Activated CD4-positive, alpha-beta T cell treated with anti-CD3 and anti-CD28 coated beads, Interleukin-2, Interleukin-4, amounts not matched to agents 100 ng/mL and 50 ng/mL, durations not matched to agents 16 hours and 8 hours (primary cell): ENCODE measurements around the gene MBP.

Experiments used
- DNase-seq: peaks from one replicate; pipeline ENCODE4 v3.0.0-alpha.2; 2020; ENCODE audit warnings: low spot score

The MBP gene

DNA sequence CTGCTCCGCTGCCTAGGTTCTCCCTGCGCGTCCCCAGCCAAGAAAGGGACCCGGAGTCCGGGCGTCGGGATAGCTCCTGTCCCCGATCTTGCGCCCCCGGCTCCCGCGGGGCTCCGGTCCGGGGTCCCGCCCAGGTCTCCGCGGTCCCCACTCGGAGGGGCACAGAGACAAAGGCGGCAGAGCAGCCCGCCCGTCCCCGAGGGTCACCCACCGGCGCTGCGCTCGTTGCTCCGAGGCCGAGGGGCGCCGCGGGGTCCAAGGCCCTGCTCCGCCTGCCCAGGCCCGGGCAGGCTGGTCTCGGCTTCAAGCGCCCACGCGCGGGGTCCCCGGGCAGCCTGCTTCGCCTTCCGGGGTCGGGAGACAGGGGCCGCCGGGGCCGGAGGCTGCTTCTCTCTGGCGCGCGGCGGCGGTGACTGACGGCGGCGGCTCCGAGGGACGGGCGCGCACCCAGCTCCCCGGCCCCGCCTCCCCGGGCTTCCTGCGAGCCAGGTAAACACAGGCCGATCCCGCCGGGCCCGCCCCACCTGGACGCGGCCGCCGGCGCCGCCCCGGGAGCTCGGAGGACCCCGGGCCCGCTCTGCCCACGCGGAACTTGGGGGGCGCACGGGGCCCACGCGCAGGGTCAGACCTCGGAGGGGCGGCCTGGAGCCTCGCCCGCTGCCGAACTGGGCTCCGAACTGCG, at the start of gene MBP:
Gene MBP, minus strand, starts transcription at position 415 of the 682 bp plus-strand sequence. CDS start 27,522 bp downstream, outside the sequence.
- peak; percentile 72 for DNase-seq

DNA sequence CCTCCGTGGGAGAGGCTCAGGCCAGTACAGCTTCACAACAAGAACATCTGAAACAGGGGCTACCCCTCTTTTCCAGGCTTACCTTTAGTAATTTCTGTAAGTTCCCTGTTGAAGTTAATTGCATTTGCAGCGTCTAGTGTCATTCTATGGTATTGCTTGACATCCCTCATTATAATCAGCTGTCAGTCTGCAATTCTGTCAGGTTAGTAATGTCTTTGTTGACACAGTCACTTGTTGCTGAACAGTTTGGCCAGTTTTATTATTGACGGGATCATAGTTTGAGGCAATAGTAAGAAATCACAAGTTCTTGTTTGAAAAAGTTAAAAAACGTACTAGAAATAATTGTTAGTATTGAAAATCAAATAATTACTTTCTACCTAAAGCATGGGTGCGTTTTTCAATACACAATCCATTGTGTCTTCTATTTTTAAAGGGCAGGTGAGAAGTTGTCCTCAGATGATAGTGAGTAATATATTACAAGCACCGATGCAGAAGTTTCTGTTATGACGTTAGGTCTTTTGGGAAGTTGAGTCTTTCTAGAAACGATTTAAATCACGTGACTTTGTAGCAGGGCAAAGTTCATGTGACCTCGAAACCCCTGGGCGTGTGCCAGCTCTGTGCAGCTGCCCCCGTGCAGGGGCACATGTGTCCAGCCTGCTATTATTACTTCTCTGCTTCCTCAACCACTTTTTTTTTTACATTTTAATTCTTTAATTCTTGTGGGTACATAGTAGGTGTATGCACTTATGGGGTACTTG, 49.5 kb upstream of the MBP start:
- no peak for DNase-seq

DNA sequence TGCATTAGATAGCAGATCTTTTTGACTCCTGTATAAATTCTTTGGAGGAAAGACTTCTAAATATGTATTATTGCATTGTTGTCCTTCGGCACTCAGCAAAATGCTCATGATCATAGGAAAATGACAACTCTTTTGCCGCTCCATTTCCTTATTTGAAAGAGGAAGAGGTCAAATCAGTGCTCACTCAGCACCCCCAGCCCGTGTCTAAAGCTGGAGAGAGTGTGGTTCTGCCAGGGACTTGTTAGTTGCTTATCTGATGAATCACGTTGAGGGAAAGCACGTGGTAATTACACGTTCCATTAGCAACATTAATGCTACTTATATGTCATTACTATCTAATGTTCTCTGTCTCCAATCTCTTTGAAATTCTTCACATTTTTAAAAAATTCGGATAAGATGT, 46.0 kb upstream of the MBP start:
- DNase-seq, result no peak

DNA sequence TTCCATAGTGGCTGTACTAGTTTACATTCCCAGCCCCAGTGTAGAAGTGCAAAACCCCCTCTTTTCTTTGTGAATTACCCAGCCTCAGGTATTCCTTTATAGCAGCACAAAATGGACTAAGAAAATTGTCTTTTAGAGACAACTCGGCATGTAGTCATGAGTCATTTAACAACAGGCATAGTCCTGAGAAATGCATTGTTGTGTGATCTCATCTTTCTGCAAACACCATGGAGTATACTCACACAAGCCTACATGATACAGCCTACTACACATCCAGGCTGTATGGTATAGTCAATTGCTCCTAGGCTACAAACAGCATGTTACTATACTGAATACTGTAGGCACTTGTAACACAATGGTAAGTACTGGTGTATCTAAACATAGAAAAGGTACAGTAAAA, 44.4 kb upstream of the MBP start:
- no peak for DNase-seq

DNA sequence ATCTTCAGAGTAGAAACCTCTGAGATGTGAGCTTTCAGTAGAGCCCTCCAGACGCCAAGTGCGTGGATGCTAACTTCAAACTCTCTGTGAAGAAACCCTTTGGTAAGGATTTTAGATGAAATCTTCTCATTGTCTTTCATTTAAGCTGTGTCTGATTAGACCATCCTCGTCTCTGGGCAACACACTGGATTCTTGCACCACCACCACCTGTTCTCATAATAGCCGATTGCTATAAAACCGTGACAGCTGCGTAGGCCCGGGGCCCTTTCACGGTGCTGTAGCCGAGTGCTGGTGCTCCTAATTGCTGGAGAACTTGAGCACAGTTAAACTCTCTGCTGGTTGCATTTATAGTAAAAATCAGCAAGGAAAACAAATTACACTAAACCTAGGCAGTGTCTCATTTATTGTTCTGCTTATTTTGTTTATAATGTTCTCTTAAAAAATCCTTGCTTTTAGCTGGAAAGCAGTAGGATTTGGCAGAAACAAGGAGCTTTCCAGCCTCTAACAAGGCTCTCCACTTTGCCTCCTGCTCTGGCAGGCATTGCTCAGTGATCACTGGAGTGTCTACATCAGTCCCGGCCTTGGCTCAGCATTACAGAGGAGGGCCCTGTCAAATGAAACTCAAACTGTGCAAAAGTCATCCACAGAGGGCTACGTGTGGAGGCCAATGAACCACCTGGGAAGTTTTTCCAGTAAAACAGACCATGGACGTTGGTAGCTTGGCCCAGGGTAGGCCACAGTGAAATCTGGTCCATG, 40.9 kb upstream of the MBP start:
- DNase-seq, result no peak

DNA sequence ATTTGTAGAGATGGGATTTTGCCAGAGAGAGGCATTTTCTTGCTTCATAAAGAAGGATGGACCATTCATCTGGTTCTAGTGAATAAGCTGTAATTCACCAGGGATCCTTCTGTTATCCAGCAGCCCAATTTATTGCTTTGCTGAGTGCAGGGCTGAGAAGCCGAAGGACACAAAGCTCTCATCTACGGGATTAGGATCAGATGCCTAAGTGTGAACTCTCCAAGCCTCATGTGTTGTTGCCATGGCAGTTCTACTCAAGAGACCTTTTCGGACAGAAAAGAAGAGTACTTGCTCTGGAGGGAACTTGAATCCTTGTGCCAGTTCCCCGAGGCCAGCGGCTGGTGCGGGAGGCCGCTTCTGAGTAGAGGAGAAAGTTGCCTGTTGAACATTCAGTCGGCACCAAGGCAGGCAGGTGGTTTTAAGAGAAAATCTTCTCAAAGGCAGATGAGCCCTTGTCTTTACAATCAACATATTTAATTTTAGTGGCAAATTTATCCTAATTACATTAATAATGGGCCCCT, 38.4 kb upstream of the MBP start:
- no peak for DNase-seq

DNA sequence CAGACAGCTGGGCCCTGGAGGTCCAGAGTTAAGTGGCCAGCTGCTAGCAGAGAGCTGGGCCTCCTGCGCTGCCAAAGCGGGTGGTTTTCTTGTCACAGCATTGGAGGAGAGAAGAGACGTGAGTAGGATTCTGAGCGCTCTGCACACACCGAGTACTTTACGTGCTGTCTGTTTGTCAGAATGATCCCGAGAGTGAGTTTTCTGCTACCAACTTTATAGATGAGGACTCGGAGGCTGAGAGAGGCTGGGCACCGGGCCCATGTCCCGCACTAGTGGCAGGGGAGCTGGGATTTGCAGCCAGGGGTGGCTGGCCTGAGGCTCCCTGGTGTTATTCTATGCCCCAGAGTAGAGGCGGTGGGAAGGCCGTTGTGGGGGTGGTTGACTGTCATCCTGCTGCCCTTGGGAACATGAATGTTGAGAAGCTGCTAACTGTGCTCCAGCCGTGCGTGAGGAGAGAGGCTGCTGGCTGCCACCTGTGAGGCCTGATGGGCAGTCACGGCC, 36.3 kb upstream of the MBP start:
- no peak for DNase-seq

DNA sequence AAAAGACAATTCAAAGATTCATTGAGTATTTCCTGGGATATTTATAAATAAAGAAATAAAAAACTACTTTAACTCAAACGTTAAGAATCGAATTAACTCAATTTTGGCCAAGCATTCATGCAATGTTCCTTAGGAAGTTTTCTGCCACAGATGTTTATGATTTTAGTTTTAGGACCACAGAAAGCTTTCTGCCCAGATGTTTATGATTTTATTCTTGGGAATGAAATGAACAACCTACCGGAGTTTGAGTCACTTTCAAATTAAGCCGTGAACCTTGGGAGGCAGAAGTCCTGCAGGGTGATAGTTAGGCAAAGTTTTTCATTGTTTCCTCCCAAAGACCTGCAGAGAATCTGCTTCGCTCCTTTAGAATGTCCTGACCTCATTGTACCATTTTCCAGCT, 34.7 kb upstream of the MBP start:
- no peak for DNase-seq

DNA sequence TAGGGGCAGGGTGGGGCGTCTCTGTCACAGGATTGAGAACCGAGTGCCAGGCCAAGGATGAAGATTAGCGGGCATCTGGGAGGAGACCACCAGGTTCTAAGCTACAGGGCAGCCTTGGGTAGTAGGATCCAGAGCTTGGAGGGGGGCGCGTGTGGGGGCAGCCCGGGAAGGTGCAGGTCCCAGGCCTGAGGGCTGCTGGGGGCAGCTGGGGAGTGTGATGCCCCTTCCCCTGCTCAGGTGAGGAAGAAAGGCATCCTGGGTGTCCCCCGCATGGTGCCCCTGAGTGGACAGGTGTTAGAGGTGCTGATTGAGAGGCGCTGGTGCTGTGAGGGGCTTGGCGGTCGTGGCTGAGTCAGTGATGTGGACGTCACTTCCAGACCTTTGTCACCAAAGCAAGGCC, 33.9 kb upstream of the MBP start:
- no peak for DNase-seq

DNA sequence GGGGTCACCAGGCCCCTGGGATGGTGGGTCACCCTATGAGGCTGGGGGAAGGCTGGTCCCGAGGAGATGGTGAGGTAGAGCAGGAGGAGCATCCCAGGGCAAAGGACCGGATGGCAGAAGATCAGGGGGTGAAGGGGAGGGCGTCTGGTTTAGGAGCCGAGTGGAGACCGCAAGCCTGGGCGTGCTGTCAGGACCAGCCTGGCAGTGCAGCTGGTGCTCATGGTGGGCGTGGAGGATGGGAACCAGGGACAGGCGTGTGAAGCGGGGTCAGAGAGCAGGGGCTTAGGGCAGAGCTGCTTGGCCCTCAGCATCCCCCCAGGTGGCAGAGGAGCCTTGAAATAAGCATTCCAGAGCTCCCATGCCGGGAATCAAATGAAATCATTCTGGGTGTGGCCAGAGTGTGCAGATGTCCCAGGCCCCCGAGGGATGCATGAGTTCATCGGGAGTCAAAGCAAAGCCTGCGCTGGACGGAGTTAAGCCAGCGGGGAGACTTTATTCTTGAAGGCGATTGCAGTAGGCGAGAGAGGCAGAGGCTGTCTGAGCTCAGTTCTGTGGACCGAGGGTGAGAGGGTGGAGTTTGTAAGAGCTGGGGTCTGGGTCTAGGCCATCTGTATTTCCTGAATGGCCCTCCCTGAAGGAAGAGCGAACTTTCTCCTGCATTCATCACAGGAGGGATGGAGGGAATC, 33.1 kb upstream of the MBP start:
- no peak for DNase-seq

DNA sequence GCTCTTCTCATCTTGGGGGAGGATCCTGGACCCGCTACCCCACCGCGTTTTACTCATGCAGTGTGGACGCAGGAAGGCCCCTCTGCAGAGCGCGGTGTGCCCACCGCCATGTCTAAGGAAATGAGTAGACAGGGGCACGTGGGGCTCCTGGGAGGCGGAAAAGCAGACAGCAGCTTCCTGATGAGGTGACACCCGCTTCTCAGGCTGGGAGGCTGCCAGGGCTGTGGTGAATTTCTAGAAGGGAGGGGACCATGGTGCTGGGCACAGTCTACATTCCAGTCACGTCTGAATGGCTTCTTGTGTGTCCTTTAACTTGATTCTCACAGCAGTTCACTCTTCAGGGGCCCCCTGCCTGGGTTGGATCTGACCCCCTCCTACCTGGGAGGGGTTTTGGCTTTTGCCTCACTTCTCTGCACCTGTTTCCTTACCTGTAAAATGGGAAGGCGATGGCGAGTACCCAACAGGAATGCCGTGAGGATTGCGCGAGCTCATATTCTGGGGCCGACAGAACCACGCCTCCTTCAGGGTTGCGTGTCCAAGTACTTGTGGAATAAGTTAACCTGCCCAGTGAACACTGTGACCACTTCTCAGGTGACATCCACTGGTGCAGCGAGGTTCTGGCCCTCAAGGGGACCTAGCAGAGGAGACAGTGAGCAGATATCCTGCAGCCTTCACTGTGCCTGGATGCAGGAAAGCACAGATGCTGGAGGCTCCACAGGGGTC, 32.3 kb upstream of the MBP start:
- DNase-seq, result no peak

DNA sequence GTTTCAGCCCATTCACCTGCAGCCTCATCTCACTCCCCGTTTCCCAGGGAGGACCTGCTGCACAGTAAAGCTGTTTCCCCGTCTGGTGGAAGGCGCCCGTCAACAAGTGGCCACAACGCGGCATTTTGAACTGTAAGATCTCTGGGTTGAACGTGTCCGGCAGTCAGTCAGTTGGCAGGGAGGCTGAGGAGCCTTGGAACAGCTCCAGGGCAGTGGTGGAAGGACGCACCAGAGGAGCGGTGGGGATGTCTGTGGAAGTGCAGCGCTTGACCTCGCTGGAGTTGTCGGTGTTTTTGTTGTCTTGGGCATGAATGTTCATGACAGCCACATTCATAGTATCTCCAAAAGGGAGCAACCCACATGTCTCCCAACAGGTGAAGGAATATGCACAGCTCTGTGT, 31.4 kb upstream of the MBP start:
- no peak for DNase-seq

DNA sequence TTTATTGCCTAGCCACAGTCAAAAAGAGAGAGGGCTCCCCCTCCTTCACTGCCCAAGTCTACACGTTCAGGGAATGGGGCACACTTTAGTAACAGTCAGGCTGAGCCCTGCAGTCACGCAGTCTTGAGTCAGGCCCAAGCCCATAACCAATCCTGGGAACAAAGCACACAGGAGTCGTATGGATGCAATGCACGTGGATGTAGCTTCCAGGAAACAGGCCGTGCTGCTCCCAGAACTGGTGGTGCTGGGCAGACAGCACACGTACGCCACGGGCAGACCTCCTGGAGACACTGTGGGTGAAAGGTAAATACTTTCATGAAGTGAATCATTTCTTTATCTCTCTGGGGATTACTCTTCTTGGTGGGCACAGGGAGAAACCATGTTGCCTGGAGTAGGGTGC, 30.0 kb upstream of the MBP start:
- DNase-seq, result no peak

DNA sequence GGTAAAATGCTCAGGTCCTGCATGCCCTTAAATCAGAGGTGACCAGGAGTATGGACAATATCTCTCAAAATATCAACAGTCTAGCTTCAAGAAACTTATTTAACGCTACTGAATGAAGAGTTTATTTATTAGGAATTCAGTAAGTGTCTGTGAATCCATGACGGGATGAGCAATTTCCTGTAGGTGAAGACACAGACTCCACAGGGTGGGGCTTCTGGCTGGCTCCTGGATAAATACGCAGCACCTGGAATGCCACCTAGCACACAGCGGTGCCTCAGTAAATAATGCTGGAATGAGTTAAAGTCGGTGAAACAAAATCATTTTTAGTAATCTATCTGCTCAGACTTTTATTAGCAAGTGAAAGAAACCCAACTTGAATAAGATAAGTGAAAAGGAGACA, 29.4 kb upstream of the MBP start:
- DNase-seq, result no peak

DNA sequence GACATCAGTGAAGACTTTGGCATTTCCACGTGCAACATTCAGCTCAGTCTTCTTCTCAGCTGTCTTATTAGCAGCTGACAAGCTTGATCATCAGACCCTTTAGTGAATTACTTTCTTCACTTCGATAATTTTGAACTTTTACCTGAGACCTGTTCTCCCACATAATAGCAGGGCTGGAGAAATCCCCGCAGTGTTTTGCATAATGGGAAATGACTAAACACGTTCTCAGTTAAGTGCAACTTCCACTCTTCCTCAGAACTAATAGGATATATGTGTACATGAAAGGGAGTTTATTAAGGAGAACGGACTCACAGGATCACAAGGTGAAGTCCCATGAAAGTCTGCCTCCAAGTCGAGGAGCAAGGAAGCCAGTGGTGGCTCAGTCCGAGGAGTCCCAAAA, 28.8 kb upstream of the MBP start:
- DNase-seq, result no peak

DNA sequence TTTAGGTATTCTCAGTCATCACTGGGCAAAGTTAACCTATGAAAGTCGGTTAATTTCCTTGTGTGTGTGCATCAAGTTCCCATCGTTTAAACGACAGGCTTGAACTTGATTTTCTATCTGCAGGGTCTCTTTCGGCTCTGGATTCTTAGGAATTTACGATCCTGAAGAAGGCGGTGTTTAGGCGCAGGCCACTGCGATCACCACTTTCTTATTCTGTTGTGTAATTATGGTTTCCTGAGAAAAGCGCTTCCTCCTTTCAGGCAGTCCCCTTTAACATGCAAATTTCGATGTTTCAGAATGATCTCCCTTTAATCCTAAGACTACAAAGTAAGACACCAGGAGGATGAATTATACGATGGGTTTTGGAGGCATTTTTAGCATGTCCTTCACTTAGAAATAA, 27.9 kb upstream of the MBP start:
- no peak for DNase-seq

DNA sequence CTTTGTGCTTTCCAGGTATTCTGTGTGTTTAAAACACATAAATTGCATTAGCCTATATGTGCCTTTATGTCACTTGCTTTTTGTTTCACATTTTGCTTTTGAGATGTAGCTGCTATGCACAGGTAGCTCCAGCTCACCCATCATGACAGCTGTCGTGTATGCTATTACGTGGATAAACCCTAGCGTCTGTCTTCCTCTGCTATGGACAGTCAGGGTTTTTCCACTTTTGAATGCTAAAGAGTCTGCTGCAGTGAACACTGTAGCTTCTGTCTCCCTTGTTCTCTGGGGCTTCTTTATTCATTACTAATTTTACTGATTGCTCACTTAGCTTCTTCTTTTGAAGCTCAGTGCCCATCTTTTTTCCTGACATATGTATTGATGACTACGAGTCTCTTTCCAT, 24.7 kb upstream of the MBP start:
- no peak for DNase-seq

DNA sequence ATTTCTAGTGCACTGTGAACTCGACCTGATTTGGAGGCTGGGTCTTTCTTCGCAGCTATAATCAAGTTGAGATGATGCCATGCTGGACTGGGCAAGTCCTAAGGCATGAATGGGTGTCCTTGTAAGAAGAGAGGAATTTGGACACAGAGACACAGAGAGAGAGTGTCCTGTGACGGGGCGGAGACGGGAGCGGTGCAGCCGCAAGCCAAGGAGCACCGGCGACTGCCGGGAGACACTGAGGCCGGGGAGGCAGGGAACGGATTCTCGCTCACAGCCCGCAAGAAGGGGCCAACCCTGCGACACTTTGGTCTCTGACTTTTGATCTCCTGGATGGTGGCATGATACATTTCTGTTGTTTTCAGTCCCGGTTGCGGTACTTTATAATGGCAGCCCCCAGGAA, 22.4 kb upstream of the MBP start:
- no peak for DNase-seq

DNA sequence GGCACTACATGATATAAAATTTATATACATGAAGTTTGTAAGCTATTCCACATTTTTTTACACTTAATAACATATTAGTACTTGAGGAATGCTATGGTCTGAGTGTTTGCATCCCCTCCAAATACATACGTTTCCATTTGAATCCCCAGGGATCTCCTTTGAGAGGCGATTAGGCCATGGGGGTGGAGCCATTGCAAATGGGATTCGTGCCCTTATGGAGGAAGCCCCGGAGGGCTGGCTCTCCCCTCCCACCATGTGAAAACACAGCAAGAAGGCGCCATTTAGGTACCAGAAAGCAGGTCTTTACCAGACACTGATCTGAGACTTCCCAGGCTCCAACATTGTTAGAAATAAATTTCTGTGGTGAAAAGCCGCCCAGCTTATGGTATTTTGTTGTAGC, 20.8 kb upstream of the MBP start:
- DNase-seq, result no peak

DNA sequence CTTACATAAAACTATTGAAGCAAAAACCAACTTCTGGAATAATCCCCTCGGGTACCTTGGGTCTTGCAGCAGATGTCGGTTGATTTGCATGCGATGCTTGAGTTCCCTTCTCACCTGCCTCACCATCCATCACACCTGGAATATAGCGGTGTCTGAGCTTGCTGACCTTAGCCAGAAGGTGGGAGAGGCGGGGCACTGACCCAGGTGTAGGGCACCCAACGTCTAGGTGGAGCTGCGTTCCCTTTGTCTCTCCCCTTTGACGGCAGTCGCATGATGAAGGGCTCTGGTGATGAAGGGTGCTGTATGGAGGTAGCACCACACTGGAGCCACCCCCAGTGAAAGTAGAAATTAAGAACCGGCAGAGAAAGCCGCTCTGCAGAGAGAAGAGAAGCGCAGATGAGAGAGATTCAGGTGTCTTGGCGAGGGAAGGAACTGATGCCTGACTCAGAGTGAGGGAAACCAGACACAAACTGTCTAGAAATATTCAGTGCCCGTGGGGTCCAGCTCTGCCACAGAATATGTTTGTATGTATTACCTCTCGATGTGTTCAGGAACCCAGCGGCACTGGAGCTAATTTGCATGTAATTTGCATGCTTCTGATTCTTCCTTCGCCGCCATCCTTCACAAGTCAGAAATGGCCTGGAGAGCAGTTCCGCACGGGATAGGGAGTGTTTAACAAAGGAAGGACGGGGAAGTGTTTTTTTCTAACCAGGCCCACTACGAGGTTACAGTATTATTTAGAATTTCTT, 19.4 kb upstream of the MBP start:
- DNase-seq, result no peak
